GM12801 (cell line): ENCODE data around the gene DSG2.

ENCODE experiments used
- CTCF ChIP-seq: IDR thresholded peaks from one replicate; pipeline ENCODE4 v1.5.1; 2011; ENCODE audit warnings: control low read depth; ENCODE audit not compliant: insufficient read length; ENCODE audit errors: extremely low read depth

The DSG2 gene

DNA sequence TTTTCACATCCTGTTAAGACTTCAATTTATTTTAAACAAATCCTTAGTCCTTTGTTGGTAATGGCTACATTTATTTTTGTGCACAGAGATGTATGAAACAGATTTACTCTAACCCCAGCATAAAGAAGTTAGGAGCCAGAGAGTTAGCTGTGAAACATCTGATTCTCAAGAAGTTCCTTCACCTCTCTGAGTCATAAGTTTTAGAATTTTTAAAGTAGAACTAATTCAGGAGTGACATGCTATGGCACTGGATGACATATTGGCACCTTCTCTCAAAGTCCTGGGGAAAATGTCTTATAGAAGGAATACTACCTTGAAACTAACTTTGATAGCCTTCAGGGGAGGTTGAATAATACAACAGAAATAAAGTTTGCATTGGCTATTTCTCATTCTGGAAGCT is 6.4 kb upstream of the DSG2 start:
- TF ChIP-seq CTCF, result no peak

DNA sequence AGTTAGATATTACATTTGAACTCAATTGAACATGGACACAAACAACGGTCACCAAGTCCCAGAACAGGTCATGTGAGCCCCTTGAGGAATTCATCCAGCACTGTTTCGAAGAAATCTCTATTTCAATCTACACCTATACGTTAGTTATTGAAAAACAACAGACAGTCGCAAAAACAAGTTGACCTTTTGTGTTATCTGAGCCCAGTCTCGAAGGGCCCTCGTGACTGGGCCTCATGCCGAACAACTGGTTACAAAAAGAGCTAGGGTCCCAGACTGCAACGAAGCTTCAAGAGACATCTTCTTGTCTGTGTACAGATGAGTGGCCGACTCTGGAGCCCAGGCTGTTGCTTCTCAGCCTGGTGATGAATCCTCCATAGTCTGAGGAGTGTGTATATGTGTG is 5.3 kb upstream of the DSG2 start:
- TF ChIP-seq CTCF, result no peak

DNA sequence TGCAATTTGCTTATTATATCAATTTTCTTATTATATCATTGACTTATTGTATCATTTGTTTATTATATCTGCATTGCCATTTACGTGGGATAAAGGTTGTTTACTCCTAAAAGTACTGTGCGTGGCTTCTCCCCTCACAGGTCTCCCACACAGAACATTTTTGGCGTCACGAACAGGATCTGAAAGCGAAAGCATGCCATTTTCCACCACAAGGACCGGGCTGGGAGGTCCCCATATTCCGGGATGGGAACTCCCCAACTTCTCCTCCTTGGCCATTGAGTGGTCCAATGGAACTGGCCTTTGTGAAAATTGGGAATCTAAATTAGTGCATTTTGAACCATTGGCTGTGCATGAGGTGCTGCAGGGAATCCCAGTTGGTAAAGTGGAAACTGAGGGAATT is 4.8 kb upstream of the DSG2 start:
- no peak for TF ChIP-seq CTCF

GRCh38 chr18:31493941-31494340 is 4.0 kb upstream of the DSG2 start:
- no peak for TF ChIP-seq CTCF

DNA sequence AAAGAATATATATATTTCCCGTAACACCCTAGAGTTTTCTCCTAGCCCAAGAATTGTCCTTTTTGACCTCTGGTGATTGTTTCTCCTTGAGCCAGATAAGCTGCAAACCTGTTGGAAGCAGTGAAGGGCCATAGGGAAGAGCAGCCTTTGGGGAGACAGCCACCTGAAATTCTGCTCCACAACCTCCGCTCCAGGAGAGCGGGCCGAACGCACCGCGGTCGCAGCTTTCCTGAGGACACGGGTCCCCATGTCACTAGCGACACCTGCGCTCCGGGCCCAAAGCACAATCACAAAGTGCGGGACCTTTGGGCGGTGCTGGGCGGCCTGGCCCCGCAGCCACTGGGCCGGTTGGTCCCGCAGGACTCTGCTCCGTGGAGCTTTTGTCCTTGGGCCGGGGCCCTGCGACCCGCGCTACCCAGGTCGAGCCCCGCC is 557 bp upstream of the DSG2 start:
- TF ChIP-seq CTCF, result no peak

- no peak for TF ChIP-seq CTCF
These were observed 872 bp downstream of the DSG2 start for GRCh38 chr18:31498574-31499524.

DNA sequence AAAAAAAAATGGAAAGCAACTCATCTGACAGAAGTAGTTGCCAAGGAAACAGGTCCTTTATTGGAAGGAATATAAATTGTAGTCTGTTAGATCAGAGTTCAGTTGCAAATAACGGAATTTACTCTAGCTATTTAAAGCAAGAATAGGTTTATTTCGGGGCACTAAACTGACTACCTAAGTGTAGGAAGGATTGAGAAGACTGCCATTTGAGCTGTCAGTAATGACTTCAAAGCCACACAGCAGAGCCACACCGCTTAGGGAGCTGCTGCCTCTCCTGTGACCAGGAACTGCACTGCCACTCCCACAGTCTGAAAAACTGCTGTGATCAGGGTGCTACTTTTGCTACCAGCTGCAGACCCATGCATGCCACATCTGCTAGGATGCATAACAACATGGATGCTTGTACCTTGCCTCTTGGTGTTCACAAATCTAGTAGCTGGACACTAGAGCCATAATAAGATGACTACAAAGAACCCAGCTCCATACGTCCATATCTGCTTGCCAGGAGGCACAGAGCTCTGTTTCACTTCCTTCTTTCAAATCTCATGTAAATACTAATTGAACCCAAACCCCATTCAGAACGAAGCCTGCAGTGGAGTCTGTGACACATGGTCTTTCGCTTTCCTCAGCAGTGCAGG is 2.2 kb downstream of the DSG2 start:
- no peak for TF ChIP-seq CTCF
